HG03060 (cell line): ENCODE results near the gene PHLDB3.
"Not testable (repeated sequence)": the region's sequence is repeated elsewhere in the genome, so short reads cannot be mapped to it uniquely, and the experiment has no call there.

Experiments used
- ATAC-seq: cut with Tn5 transposase; IDR thresholded peaks from one replicate; pipeline ENCODE4 v1.9.1; 2021; ENCODE audit warnings: low read depth, moderate number of reproducible peaks; ENCODE audit not compliant: unreplicated experiment

PHLDB3 gene

GRCh38 chr19:43527860-43528622 is 23.5 kb upstream of the PHLDB3 start:
- ATAC-seq: no peak

GRCh38 chr19:43526884-43527859 is 22.6 kb upstream of the PHLDB3 start, which contains the start of gene ETHE1:
ETHE1 (minus strand) TSS chr19:43527201; CDS start chr19:43527177, 24 bp downstream.
- ATAC-seq: no peak

- no peak for ATAC-seq
These were observed 21.6 kb upstream of the PHLDB3 start for GRCh38 chr19:43525836-43526771.

- ATAC-seq: no peak
These were observed 20.6 kb upstream of the PHLDB3 start for GRCh38 chr19:43524922-43525835.

- ATAC-seq: not testable (repeated sequence)
These were observed 19.1 kb upstream of the PHLDB3 start for GRCh38 chr19:43523696-43524095.

- no peak for ATAC-seq
These were observed 18.4 kb upstream of the PHLDB3 start for GRCh38 chr19:43522929-43523328.

DNA sequence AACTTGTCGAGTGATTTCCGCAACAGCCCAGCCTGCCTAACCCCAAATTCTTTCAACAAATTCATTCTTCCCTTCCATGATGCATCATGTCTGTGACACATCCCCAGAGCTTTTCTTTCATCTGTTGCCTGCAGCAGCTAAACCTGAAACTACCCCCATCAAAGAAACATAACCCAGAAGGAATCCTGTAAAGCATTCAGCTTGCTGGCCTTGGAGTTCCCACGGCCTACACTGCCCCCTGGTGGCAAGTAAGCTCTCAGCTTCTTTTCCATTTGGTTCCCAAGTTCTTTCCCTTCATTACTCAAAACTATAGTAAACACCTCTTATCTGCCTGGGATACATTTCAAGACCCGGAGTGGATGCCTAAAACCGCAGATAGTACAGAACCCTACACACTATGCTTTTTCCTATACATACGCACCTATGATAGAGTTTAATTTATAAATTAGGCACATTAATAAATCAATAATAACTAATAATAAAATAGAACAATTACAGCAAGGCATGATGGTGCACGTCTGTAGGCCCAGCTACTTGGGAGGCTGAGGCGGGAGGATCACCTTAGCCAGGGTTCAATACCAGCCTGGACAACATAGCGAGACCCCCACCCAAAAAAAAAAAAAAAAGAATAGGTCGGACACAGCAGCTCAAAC is 15.0 kb upstream of the PHLDB3 start:
- ATAC-seq: no peak

DNA sequence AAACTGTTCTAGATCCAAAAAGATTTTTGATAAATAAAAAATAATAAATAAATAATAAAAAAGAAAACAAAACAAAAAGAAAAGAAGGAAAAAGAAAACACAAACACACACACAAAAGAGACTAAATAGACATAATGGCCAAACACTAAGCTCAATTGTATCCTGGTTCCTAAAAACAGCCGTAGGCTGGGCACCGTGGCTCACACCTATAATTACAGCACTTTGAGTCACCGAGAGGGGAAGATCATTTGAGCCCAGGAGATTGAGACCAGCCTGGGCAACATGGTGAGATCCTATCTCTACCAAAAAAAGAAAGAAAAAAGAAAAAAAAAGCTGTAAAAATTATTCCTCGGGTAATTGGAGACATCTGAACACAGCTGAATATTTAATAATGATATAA is 13.5 kb upstream of the PHLDB3 start:
- ATAC-seq: no peak

GRCh38 chr19:43512399-43512798 is 7.9 kb upstream of the PHLDB3 start:
- ATAC-seq: not testable (repeated sequence)

DNA sequence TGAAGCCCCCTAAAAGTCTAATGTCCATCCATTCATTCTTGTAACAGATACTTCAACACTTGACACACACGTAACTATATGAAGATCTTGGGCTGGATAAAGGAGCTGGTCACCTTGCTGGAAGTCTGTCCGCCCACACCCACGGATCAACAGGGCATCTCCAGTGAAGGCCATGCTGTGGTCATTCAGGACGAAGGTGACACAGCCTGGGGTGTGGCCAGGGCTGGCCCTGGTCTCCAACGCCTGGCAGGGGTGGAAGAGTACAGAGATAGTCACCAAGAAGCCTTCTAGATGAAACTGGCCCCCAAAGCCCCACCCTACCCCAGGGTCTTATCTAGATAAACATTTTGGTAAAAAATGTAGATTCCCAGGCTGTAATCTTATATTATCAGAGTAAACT is 6.8 kb upstream of the PHLDB3 start:
- ATAC-seq: no peak

DNA sequence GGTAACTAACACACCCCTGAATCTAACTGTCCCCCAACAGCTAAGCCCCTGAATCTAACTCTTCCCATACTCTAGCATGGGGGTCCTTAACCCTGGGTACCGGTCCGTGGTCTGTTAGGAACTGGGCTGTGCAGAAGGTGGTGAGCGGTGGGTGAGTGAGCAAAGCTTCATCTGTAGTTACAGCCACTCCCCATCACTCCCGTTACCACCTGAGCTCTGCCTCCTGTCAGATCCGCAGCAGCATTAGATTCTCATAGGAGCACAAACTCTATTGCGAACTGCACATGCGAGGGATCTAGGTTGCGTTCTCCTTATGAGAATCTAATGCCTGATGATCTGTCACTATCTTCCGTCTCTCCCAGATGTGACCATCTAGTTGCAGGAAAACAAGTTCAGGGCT is 6.2 kb upstream of the PHLDB3 start:
- no peak for ATAC-seq

DNA sequence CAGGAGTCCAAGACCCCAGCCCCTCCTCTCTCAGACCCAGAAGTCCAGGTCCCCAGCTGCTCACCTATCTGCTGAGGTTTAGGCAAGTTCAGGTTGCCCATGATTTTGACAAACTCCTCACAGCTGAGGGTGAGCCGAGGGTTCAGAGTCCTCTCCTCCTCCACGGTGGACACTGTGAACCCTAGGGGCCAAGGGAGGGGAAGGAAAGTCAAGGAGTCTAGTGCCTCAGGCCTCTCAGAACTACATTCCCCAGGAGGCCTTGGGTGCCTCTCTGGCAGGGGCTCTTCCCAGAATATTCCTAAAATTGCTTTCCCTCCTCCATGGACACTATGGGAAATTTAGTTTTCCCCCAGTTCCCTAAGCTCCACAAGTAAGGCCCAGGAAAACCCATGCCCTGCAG is 3.3 kb upstream of the PHLDB3 start:
- ATAC-seq: no peak

- no peak for ATAC-seq
These were observed 2.1 kb upstream of the PHLDB3 start for GRCh38 chr19:43506629-43507028.

- no peak for ATAC-seq
These were observed 1.4 kb upstream of the PHLDB3 start for GRCh38 chr19:43505941-43506340.

DNA sequence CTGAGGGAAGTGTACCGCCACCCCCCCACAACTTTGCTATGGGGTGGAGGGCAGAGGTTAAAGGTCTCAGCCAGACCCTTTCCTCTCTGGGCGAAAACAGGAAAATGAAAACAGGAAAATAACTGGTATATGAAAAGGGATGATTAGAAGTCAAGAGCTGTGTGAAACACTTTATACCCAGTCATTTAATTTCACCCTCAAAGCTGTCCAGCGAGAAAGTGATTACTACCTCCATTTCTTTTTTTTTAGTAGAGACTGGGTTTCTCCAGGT is 575 bp upstream of the PHLDB3 start:
- ATAC-seq: no peak

- ATAC-seq: peak; percentile 54
These were observed 783 bp downstream of the PHLDB3 start for GRCh38 chr19:43503501-43504425.

DNA sequence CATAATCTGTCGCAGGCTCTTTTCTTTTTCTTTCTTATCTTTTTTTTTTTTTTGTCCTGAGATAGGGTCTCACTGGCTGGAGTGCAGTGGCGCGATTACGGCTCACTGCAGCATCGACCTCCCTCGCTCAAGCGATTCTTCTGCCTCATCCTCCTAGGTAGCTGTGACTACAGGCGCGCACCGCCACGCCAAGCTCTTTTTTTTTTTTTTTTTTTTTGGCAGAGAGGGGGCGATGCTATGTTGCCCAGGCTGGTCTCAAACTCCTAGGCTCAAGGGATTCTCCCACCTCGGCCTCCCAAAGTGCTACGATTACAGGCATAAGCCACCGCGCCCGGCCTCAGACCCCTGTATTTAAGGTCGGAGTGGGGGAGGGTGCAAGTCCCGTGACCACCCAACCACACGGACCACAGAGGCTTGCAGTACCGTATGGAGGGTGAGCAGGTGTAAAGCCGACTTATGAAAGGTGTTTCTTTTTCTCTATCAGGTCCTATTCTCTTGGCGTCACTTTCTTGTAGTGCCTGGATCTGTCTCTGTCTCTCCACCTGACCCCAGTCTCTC is 2.0 kb downstream of the PHLDB3 start:
- ATAC-seq: no peak
